ENCODE data around the gene ABHD1. TPM values are rescaled to one million over a fixed set of nuclear protein-coding genes. Genes with fewer than 3 reads are reported as not detected.
"Not testable (repeated sequence)": the region's sequence is repeated elsewhere in the genome, so short reads cannot be mapped to it uniquely, and the experiment has no call there.

Gene ABHD1
- polyA plus RNA-seq, 1 donor: 1.4 TPM

- DNase-seq: no peak
These were observed 41.5 kb downstream of the ABHD1 start for GRCh38 chr2:27164960-27165763.

- DNase-seq: no peak
These were observed 47.1 kb downstream of the ABHD1 start for GRCh38 chr2:27170581-27171337.

- no peak for DNase-seq
These were observed 47.8 kb downstream of the ABHD1 start for GRCh38 chr2:27171351-27171848.

GRCh38 chr2:27174638-27175037 is 51.0 kb downstream of the ABHD1 start:
- DNase-seq: no peak

- no peak for DNase-seq
These were observed 51.7 kb downstream of the ABHD1 start for GRCh38 chr2:27175330-27175729.

GRCh38 chr2:27175781-27176180 is 52.2 kb downstream of the ABHD1 start:
- DNase-seq: not testable (repeated sequence)

- DNase-seq: no peak
These were observed 54.1 kb downstream of the ABHD1 start for GRCh38 chr2:27177441-27178351.

GRCh38 chr2:27178469-27178868 is 54.9 kb downstream of the ABHD1 start:
- DNase-seq: no peak

- no peak for DNase-seq
These were observed 55.9 kb downstream of the ABHD1 start for GRCh38 chr2:27179344-27180000.

Other genes starting within 250 kb of the ABHD1 start
- gene MAPRE3, start 153.2 kb upstream of the ABHD1 start, polyA plus RNA-seq (ENCODE audit: insufficient read length): 12.2 TPM
- gene TMEM214, start 90.8 kb upstream of the ABHD1 start, polyA plus RNA-seq (ENCODE audit: insufficient read length): 68.9 TPM
- 66.9 TPM for gene AGBL5, start 72.1 kb upstream of the ABHD1 start, polyA plus RNA-seq (ENCODE audit: insufficient read length)
- 205 TPM for gene OST4, start 52.2 kb upstream of the ABHD1 start, polyA plus RNA-seq (ENCODE audit: insufficient read length)
- gene EMILIN1, start 45.2 kb upstream of the ABHD1 start, polyA plus RNA-seq (ENCODE audit: insufficient read length): 57.7 TPM
- 47.9 TPM for gene KHK, start 37.0 kb upstream of the ABHD1 start, polyA plus RNA-seq (ENCODE audit: insufficient read length)
- 5.4 TPM for gene CGREF1, start 4.7 kb upstream of the ABHD1 start, polyA plus RNA-seq (ENCODE audit: insufficient read length)
- 49.3 TPM for gene PREB, start 10.8 kb downstream of the ABHD1 start, polyA plus RNA-seq (ENCODE audit: insufficient read length)
- gene PRR30, start 15.6 kb downstream of the ABHD1 start, polyA plus RNA-seq (ENCODE audit: insufficient read length): not detected
- gene TCF23, start 25.2 kb downstream of the ABHD1 start, polyA plus RNA-seq (ENCODE audit: insufficient read length): 0.50 TPM
- gene ATRAID, start 88.2 kb downstream of the ABHD1 start, polyA plus RNA-seq (ENCODE audit: insufficient read length): 147 TPM
- gene SLC5A6, start 88.5 kb downstream of the ABHD1 start, polyA plus RNA-seq (ENCODE audit: insufficient read length): 48.6 TPM
- gene CAD, start 93.6 kb downstream of the ABHD1 start, polyA plus RNA-seq (ENCODE audit: insufficient read length): 54.3 TPM
- 6.2 TPM for gene SLC30A3, start 139.2 kb downstream of the ABHD1 start, polyA plus RNA-seq (ENCODE audit: insufficient read length)
- 2.0 TPM for gene DNAJC5G, start 151.6 kb downstream of the ABHD1 start, polyA plus RNA-seq (ENCODE audit: insufficient read length)
- 6.7 TPM for gene TRIM54, start 158.6 kb downstream of the ABHD1 start, polyA plus RNA-seq (ENCODE audit: insufficient read length)
- gene UCN, start 184.6 kb downstream of the ABHD1 start, polyA plus RNA-seq (ENCODE audit: insufficient read length): 0.65 TPM
- 97.4 TPM for gene MPV17, start 199.3 kb downstream of the ABHD1 start, polyA plus RNA-seq (ENCODE audit: insufficient read length)
- gene GTF3C2, start 232.9 kb downstream of the ABHD1 start, polyA plus RNA-seq (ENCODE audit: insufficient read length): 86.7 TPM
- 57.9 TPM for gene EIF2B4, start 246.5 kb downstream of the ABHD1 start, polyA plus RNA-seq (ENCODE audit: insufficient read length)
- 94.4 TPM for gene SNX17, start 246.8 kb downstream of the ABHD1 start, polyA plus RNA-seq (ENCODE audit: insufficient read length)

All from left kidney (tissue), 2 donors.